IMR-90 (cell line): ENCODE measurements around the gene PSEN1. TPM values are rescaled to one million over a fixed set of nuclear protein-coding genes. Genes with fewer than 3 reads are reported as not detected.

ENCODE experiments used
- ATAC-seq: fragments of 200-7000 bp; cut with Tn5 transposase; 2 replicates; pipeline ENCODE4 v1.9.1; 2020; ENCODE audit warnings: low read depth, mild to moderate bottlenecking, moderate library complexity
- BruUV-seq: library from RNA; stranded (reverse); fragments of 400-500 nt; replicated peaks from 2 replicates; lab custom pipeline; 2021; lab: Mats Ljungman, UMichigan
- CTCF ChIA-PET: fragments of 300-600 bp; formaldehyde crosslinking; extraction: SDS; loops from one replicate; lab custom pipeline; 2021; ENCODE audit warnings: antibody characterized with exemption; lab: Yijun Ruan, JAX
- POLR2A ChIA-PET: fragments of 300-600 bp; sonication (Branson Sonifier 250); formaldehyde crosslinking; loops from one replicate; lab custom pipeline; 2022; ENCODE audit warnings: antibody characterized with exemption; ENCODE audit not compliant: unreplicated experiment; lab: Charles Lee
- DNase-seq: peaks from one replicate; pipeline ENCODE4 v3.0.0; 2013
- H2AFZ ChIP-seq: replicated peaks from 2 replicates; pipeline ENCODE3; 2013; ENCODE audit warnings: low read length, mild to moderate bottlenecking; ENCODE audit not compliant: poor library complexity
- H2AK5ac ChIP-seq: 2 replicates; pipeline ENCODE4 v1.6.1; 2013; ENCODE audit warnings: low read depth, low read length, inconsistent platforms
- H2AK9ac ChIP-seq: replicated peaks from 2 replicates; pipeline ENCODE3; 2013; ENCODE audit warnings: mild to moderate bottlenecking, low read depth, low read length, moderate library complexity; ENCODE audit not compliant: poor library complexity
- H2BK120ac ChIP-seq: 2 replicates; pipeline ENCODE4 v1.6.1; 2013; ENCODE audit warnings: low read depth, low read length, inconsistent platforms
- H2BK15ac ChIP-seq: 3 replicates; pipeline ENCODE4 v1.6.1; 2013; ENCODE audit warnings: low read depth, low read length, inconsistent platforms
- H2BK20ac ChIP-seq: 2 replicates; pipeline ENCODE4 v1.6.1; 2013; ENCODE audit warnings: low read depth, mild to moderate bottlenecking, inconsistent platforms, low read length, moderate library complexity
- H2BK5ac ChIP-seq: 2 replicates; pipeline ENCODE4 v1.6.1; 2013; ENCODE audit warnings: mild to moderate bottlenecking, low read depth, low read length, inconsistent platforms; ENCODE audit not compliant: poor library complexity, severe bottlenecking
- H3K14ac ChIP-seq: replicated peaks from 2 replicates; pipeline ENCODE4 v1.6.1; 2013; ENCODE audit warnings: low read depth, low read length, inconsistent platforms
- H3K18ac ChIP-seq: 2 replicates; pipeline ENCODE4 v1.6.1; 2013; ENCODE audit warnings: low read depth, low read length, control low read depth
- H3K23ac ChIP-seq: 2 replicates; pipeline ENCODE4 v1.6.1; 2013; ENCODE audit warnings: low read depth, low read length, inconsistent platforms
- H3K27ac ChIP-seq: 2 replicates; pipeline ENCODE4 v1.5.1; 2013; ENCODE audit warnings: mild to moderate bottlenecking, control low read depth, low read length; ENCODE audit not compliant: insufficient read depth
- H3K27me3 ChIP-seq: 2 replicates; pipeline ENCODE4 v1.6.1; 2013; ENCODE audit warnings: low read length; ENCODE audit not compliant: control insufficient read depth, insufficient read depth
- H3K36me3 ChIP-seq: 2 replicates; pipeline ENCODE4 v1.6.1; 2013; ENCODE audit warnings: low read length, mixed read lengths; ENCODE audit not compliant: control insufficient read depth, insufficient read depth
- H3K4ac ChIP-seq: 2 replicates; pipeline ENCODE4 v1.6.1; 2013; ENCODE audit warnings: low read depth, low read length, inconsistent platforms
- H3K4me1 ChIP-seq: 2 replicates; pipeline ENCODE4 v1.6.1; 2013; ENCODE audit warnings: low read length, mixed read lengths; ENCODE audit not compliant: control insufficient read depth, insufficient read depth
- H3K4me2 ChIP-seq: 2 replicates; pipeline ENCODE4 v1.6.1; 2013; ENCODE audit warnings: low read depth, mild to moderate bottlenecking, control low read depth, low read length, moderate library complexity
- H3K4me3 ChIP-seq: 2 replicates; pipeline ENCODE4 v1.5.1; 2013; ENCODE audit warnings: low read depth, mild to moderate bottlenecking, control low read depth, low read length, moderate library complexity; ENCODE audit not compliant: insufficient read depth
- H3K56ac ChIP-seq: 2 replicates; pipeline ENCODE4 v1.6.1; 2013; ENCODE audit warnings: low read length, inconsistent platforms; ENCODE audit not compliant: insufficient read depth; ENCODE audit errors: extremely low read depth
- H3K79me1 ChIP-seq, 2 experiments: 2 replicates each; pipeline ENCODE4 v1.6.1; 2013; ENCODE audit warnings: low read length in 2 of 2, inconsistent platforms in 1 of 2, low read depth in 1 of 2
- H3K9ac ChIP-seq: 2 replicates; pipeline ENCODE4 v1.6.1; 2013; ENCODE audit warnings: low read depth, low read length, control low read depth
- H3K9me1 ChIP-seq: 2 replicates; pipeline ENCODE4 v1.6.1; 2013; ENCODE audit warnings: low read length, inconsistent platforms; ENCODE audit not compliant: insufficient read depth
- H3K9me3 ChIP-seq: 2 replicates; pipeline ENCODE4 v1.6.1; 2013; ENCODE audit warnings: low read length; ENCODE audit not compliant: control insufficient read depth, insufficient read depth
- H4K20me1 ChIP-seq: 2 replicates; pipeline ENCODE4 v1.6.1; 2013; ENCODE audit warnings: low read length, inconsistent platforms; ENCODE audit not compliant: insufficient read depth
- H4K5ac ChIP-seq: 2 replicates; pipeline ENCODE4 v1.6.1; 2013; ENCODE audit warnings: mild to moderate bottlenecking, low read depth, low read length, control low read depth
- H4K8ac ChIP-seq, 2 experiments: 2 replicates each; pipeline ENCODE4 v1.6.1; 2013; ENCODE audit warnings: low read depth in 2 of 2, low read length in 2 of 2, control low read depth in 1 of 2, inconsistent platforms in 1 of 2
- H4K91ac ChIP-seq: 2 replicates; pipeline ENCODE4 v1.6.1; 2013; ENCODE audit warnings: low read depth, low read length, inconsistent platforms; ENCODE audit not compliant: insufficient read depth
- CEBPB ChIP-seq: IDR thresholded peaks from 2 replicates; pipeline ENCODE4 v1.6.1; 2012; ENCODE audit warnings: low read depth, low read length, improper control_type of control experiment
- CHD1 ChIP-seq: IDR thresholded peaks from 2 replicates; pipeline ENCODE4 v1.6.1; 2012; ENCODE audit warnings: low read depth, low read length, improper control_type of control experiment
- FOS ChIP-seq: fragments of 150-350 bp; IDR thresholded peaks from 2 replicates; pipeline ENCODE4 v1.6.1; 2016; ENCODE audit warnings: low read depth, low read length
- MAFK ChIP-seq: IDR thresholded peaks from 2 replicates; pipeline ENCODE4 v1.6.1; 2012; ENCODE audit warnings: low read depth, low read length, improper control_type of control experiment
- WGBS, 2 experiments: methylation state at CpG; one replicate each; pipeline versions ENCODE4 v1.1.5 to v1.1.7; 2013; ENCODE audit warnings: missing lambda C conversion rate in 2 of 2; ENCODE audit not compliant: insufficient read length in 1 of 2; ENCODE audit errors: extremely low coverage in 2 of 2; 5-methylcytosine and 5-hydroxymethylcytosine counted together
- dilution Hi-C: fragments of 300-500 bp; cut with HindIII; formaldehyde crosslinking; loops from one replicate; pipeline ENCODE4 v1.14.3; 2018; ENCODE audit warnings: low sequenced_read_pairs; ENCODE audit not compliant: unreplicated experiment
- in situ Hi-C: fragments of 300-500 bp; cut with MboI; formaldehyde crosslinking; loops from 3 replicates; pipeline ENCODE4 v1.14.3; 2019; ENCODE audit warnings: low sequenced_read_pairs, inconsistent platforms, mixed read lengths
- intact Hi-C: fragments of 100-400 bp; cut with micrococcal nuclease; formaldehyde crosslinking; loops from 2 replicates; pipeline ENCODE4 v1.10.0; 2022
- polyA plus RNA-seq, 3 experiments: library from polyadenylated mRNA; depleted of rRNA; stranded (reverse); fragments of >200 nt; gene quantifications; 2 replicates each; pipeline ENCODE4 v1.2.3, GENCODE V29; 2012; ENCODE audit warnings: low replicate concordance in 1 of 3
- total RNA-seq: library from RNA; depleted of rRNA; stranded (reverse); fragments of >200 nt; gene quantifications from 2 replicates; pipeline ENCODE4 v1.2.3, GENCODE V29; 2012
- TF ChIP-seq, protein P1 (sequence below): conservative IDR thresholded peaks from 2 replicates; pipeline ENCODE4 v1.5.1; 2012; ENCODE audit warnings: mild to moderate bottlenecking, low read depth, low read length, improper control_type of control experiment

The PSEN1 gene
- total and polyA plus RNA-seq, 2 of the 4 experiments (the other 2 are of a cell fraction): 14.8 to 62.7 TPM

DNA sequence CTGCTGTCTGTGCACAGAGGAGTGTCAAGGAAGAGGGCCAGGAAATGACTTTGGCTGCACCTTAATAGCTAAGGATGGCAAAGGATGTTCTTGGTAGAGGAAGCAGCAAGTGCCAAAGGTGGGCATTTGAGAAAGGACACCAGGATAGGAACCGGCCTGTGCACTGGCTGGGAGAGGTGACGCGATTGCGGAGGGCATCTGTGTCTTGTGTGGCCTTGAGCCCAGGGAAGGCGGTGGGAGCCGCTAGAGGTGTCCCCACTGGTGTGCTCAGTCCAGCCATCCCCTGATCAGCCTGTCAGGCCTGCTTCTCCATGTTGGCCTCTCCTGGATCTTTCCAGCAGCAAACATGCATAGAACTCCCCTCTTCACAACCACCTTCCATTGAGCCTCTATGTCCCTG lies 131.2 kb downstream of the PSEN1 start:
- Histone ChIP-seq H4K20me1 (no peaks in the 10 kb centered on the region), H3K4me1 (peaks cover 4% of the 10 kb centered on the region), H3K14ac (no peak overlapping the region), H3K9ac (no peak overlapping the region), H3K18ac (no peak overlapping the region), H3K4ac (no peak overlapping the region), H2BK120ac (no peak overlapping the region), H2BK15ac (no peak overlapping the region), H2BK20ac (no peak overlapping the region), H3K4me3 (no peak overlapping the region), H2AFZ (no peak overlapping the region), H3K56ac (no peak overlapping the region), H3K36me3 (peaks cover 2% of the 10 kb centered on the region), H4K5ac (no peak overlapping the region), H3K23ac (no peak overlapping the region), H2AK5ac (no peak overlapping the region), H3K9me3 (no peaks in the 10 kb centered on the region), H2BK5ac (no peak overlapping the region), H2AK9ac (no peak overlapping the region), H4K91ac (no peak overlapping the region), H4K8ac (no peak overlapping the region), H3K27ac (no peak overlapping the region), H3K4me2 (no peak overlapping the region), H3K27me3 (no peaks in the 10 kb centered on the region), H3K79me1 (no peaks in the 10 kb centered on the region), H3K9me1 (peaks cover 2% of the 10 kb centered on the region; the same call in 1 of the 2 replicates)
- dilution Hi-C loops: no loop called here
- BruUV-seq: no TSS peak
- POLR2A ChIA-PET: no interaction called here
- DNase-seq: no peak
- in situ Hi-C loops: no loop called here
- WGBS, 2 experiments: 100% methylated on average over 5 of the region's 6 CpGs; no CpG with 5 or more reads in 1 of the 2 experiments
- ATAC-seq: no peak
- TF ChIP-seq, protein P1, sequence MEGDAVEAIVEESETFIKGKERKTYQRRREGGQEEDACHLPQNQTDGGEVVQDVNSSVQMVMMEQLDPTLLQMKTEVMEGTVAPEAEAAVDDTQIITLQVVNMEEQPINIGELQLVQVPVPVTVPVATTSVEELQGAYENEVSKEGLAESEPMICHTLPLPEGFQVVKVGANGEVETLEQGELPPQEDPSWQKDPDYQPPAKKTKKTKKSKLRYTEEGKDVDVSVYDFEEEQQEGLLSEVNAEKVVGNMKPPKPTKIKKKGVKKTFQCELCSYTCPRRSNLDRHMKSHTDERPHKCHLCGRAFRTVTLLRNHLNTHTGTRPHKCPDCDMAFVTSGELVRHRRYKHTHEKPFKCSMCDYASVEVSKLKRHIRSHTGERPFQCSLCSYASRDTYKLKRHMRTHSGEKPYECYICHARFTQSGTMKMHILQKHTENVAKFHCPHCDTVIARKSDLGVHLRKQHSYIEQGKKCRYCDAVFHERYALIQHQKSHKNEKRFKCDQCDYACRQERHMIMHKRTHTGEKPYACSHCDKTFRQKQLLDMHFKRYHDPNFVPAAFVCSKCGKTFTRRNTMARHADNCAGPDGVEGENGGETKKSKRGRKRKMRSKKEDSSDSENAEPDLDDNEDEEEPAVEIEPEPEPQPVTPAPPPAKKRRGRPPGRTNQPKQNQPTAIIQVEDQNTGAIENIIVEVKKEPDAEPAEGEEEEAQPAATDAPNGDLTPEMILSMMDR: no peak
- TF ChIP-seq CHD1 (no peak), FOS (no peak), CEBPB (no peak), MAFK (no peak)
- CTCF ChIA-PET: no interaction called here
- intact Hi-C loops: no loop called here
